ACC112 (cell line): ENCODE data around the gene TFDP1.

Experiments used
- H2AFZ ChIP-seq: fragments of 200-600 bp; sonication (generic); one replicate; pipeline ENCODE4 v1.6.0; 2017; ENCODE audit warnings: antibody characterized with exemption, low read length; ENCODE audit not compliant: unreplicated experiment
- H3K27ac ChIP-seq: fragments of 200-600 bp; sonication (generic); 2 replicates; pipeline ENCODE4 v1.5.1; 2014; ENCODE audit warnings: low read depth, mild to moderate bottlenecking, antibody characterized with exemption, low read length, moderate library complexity
- H3K27me3 ChIP-seq: fragments of 200-600 bp; sonication (generic); 2 replicates; pipeline ENCODE4 v1.6.1; 2014; ENCODE audit warnings: mild to moderate bottlenecking, antibody characterized with exemption, low read length, moderate library complexity, mixed read lengths; ENCODE audit not compliant: insufficient read depth
- H3K36me3 ChIP-seq: fragments of 200-600 bp; sonication (generic); 2 replicates; pipeline ENCODE4 v1.6.1; 2016; ENCODE audit warnings: mild to moderate bottlenecking, antibody characterized with exemption, low read length, moderate library complexity, mixed read lengths; ENCODE audit not compliant: insufficient read depth
- H3K4me1 ChIP-seq: fragments of 200-600 bp; sonication (generic); one replicate; pipeline ENCODE4 v1.6.1; 2016; ENCODE audit warnings: low read length, mixed read lengths; ENCODE audit not compliant: insufficient read depth, unreplicated experiment, control insufficient read depth
- H3K4me3 ChIP-seq: fragments of 200-600 bp; sonication (generic); 2 replicates; pipeline ENCODE4 v1.5.1; 2014; ENCODE audit warnings: mild to moderate bottlenecking, low read depth, low read length
- H3K79me2 ChIP-seq: fragments of 200-600 bp; sonication (generic); one replicate; pipeline ENCODE4 v1.6.0; 2016; ENCODE audit warnings: low read length; ENCODE audit not compliant: control insufficient read depth, unreplicated experiment, insufficient read depth

TFDP1 gene

GRCh38 chr13:113599391-113599790, 14.8 kb downstream of the TFDP1 start:
- Histone ChIP-seq H3K36me3 (peaks cover 49% of the 10 kb centered on the region), H3K79me2 (peaks cover 95% of the 10 kb centered on the region)

GRCh38 chr13:113601166-113602070, 16.9 kb downstream of the TFDP1 start:
- Histone ChIP-seq H3K79me2 (peaks cover 95% of the 10 kb centered on the region), H3K4me3 (no peak overlapping the region), H3K27me3 (no peaks in the 10 kb centered on the region), H3K27ac (no peak overlapping the region), H3K4me1 (no peaks in the 10 kb centered on the region), H3K36me3 (peaks cover 32% of the 10 kb centered on the region), H2AFZ (no peak overlapping the region)

More at GRCh38 chr13:113599391-113599790, 14.8 kb downstream of the TFDP1 start:
- H3K27ac ChIP-seq = no peak overlapping the region
- no peak overlapping the region for H3K4me3 ChIP-seq
- H3K4me1 ChIP-seq = no peaks in the 10 kb centered on the region
- H3K27me3 ChIP-seq = no peaks in the 10 kb centered on the region
- no peak overlapping the region for H2AFZ ChIP-seq

GRCh38 chr13:113602291-113602988, 17.9 kb downstream of the TFDP1 start:
- Histone ChIP-seq H3K4me3 (no peak overlapping the region), H3K27ac (no peak overlapping the region), H3K27me3 (no peaks in the 10 kb centered on the region), H3K79me2 (peaks cover 95% of the 10 kb centered on the region), H3K36me3 (peaks cover 24% of the 10 kb centered on the region), H3K4me1 (no peaks in the 10 kb centered on the region), H2AFZ (no peak overlapping the region)

- H3K36me3 ChIP-seq = peaks cover 17% of the 10 kb centered on the region
- H3K4me3 ChIP-seq = no peak overlapping the region
- peaks cover 95% of the 10 kb centered on the region for H3K79me2 ChIP-seq
- no peak overlapping the region for H2AFZ ChIP-seq
- no peak overlapping the region for H3K27ac ChIP-seq
- no peaks in the 10 kb centered on the region for H3K27me3 ChIP-seq
- H3K4me1 ChIP-seq = no peaks in the 10 kb centered on the region
Measured at GRCh38 chr13:113603116-113603710, 18.7 kb downstream of the TFDP1 start.

GRCh38 chr13:113604186-113604585, 19.6 kb downstream of the TFDP1 start:
- Histone ChIP-seq H3K27ac (no peak overlapping the region), H2AFZ (no peak overlapping the region), H3K27me3 (no peaks in the 10 kb centered on the region), H3K36me3 (peaks cover 7% of the 10 kb centered on the region), H3K4me1 (no peaks in the 10 kb centered on the region), H3K4me3 (no peak overlapping the region), H3K79me2 (peaks cover 95% of the 10 kb centered on the region)

- no peak overlapping the region for H3K27ac ChIP-seq
- H3K36me3 ChIP-seq = no peaks in the 10 kb centered on the region; the same call in 1 of the 2 replicates
- no peaks in the 10 kb centered on the region for H3K4me1 ChIP-seq
- H2AFZ ChIP-seq = no peak overlapping the region
- no peaks in the 10 kb centered on the region for H3K27me3 ChIP-seq
- H3K4me3 ChIP-seq = no peak overlapping the region
- H3K79me2 ChIP-seq = peaks cover 95% of the 10 kb centered on the region
Measured at GRCh38 chr13:113605461-113605860, 20.9 kb downstream of the TFDP1 start.

- Histone ChIP-seq H3K36me3 (no peaks in the 10 kb centered on the region; the same call in 1 of the 2 replicates), H3K27me3 (no peaks in the 10 kb centered on the region), H2AFZ (no peak overlapping the region), H3K79me2 (peaks cover 95% of the 10 kb centered on the region), H3K4me3 (no peak overlapping the region), H3K27ac (no peak overlapping the region), H3K4me1 (no peaks in the 10 kb centered on the region)
Measured at GRCh38 chr13:113605866-113606438, 21.4 kb downstream of the TFDP1 start.

- no peaks in the 10 kb centered on the region for H3K4me1 ChIP-seq
- H3K27me3 ChIP-seq = no peaks in the 10 kb centered on the region
- no peak overlapping the region for H2AFZ ChIP-seq
- no peak overlapping the region for H3K4me3 ChIP-seq
- no peak overlapping the region for H3K27ac ChIP-seq
- H3K36me3 ChIP-seq = no peaks in the 10 kb centered on the region; the same call in 1 of the 2 replicates
- peaks cover 94% of the 10 kb centered on the region for H3K79me2 ChIP-seq
Measured at GRCh38 chr13:113607056-113607888, 22.7 kb downstream of the TFDP1 start.

- Histone ChIP-seq H3K79me2 (peaks cover 88% of the 10 kb centered on the region), H3K27me3 (no peaks in the 10 kb centered on the region), H2AFZ (no peak overlapping the region), H3K36me3 (no peaks in the 10 kb centered on the region; the same call in 1 of the 2 replicates), H3K27ac (no peak overlapping the region), H3K4me1 (no peaks in the 10 kb centered on the region), H3K4me3 (no peak overlapping the region)
Measured at GRCh38 chr13:113607889-113608635, 23.5 kb downstream of the TFDP1 start.
